Measurements from ENCODE around the gene NECTIN2. TPM values are rescaled to one million over a fixed set of nuclear protein-coding genes. Genes with fewer than 3 reads are reported as not detected.

NECTIN2 gene
- total RNA-seq, 1 donor from 2014 or later: 0.35 TPM

- no peaks in the 10 kb centered on the region for H3K9me3 Mint-ChIP-seq
- ChIA-PET POLR2A (interaction anchor here (0.6 to 1.5 kb wide), 3 partner anchors 35 to 104 kb away, joined by 4 to 8 read pairs (median 4); partner anchors contain the start of gene CLPTM1), CTCF (interaction anchor here (1.0 to 1.7 kb wide), 5 partner anchors 48 to 284 kb away, joined by 3 to 10 read pairs (median 5); no protein-coding TSS in a partner anchor)
- ATAC-seq (ENCODE audit: low read depth) (peak; percentile 68), DNase-seq (peak; percentile 78)
- H3K4me1 Mint-ChIP-seq: peaks cover 18% of the 10 kb centered on the region
- H3K4me3 Mint-ChIP-seq: no peak overlapping the region
- intact Hi-C loops (cut with micrococcal nuclease): loop anchor here (1.0 to 2.0 kb wide), 6 partner anchors 47 to 434 kb away; no protein-coding TSS in a partner anchor
- no peak overlapping the region for H3K27ac Mint-ChIP-seq
- peak; percentile 96 for TF ChIP-seq CTCF (IDR thresholded peaks at IDR 0.05)
- H3K36me3 Mint-ChIP-seq (ENCODE audit: low read depth): peaks cover 39% of the 10 kb centered on the region
- peaks cover 15% of the 10 kb centered on the region for H3K27me3 Mint-ChIP-seq
Measured at GRCh38 chr19:44903602-44904425, 57.7 kb downstream of the NECTIN2 start.

GRCh38 chr19:44904426-44904994 is 58.4 kb downstream of the NECTIN2 start:
- peaks cover 18% of the 10 kb centered on the region for H3K4me1 Mint-ChIP-seq
- CTCF ChIA-PET: interaction anchor here (1.0 to 2.0 kb wide), 6 partner anchors 47 to 199 kb away, joined by 3 to 10 read pairs (median 5); no protein-coding TSS in a partner anchor
- H3K36me3 Mint-ChIP-seq (ENCODE audit: low read depth): peaks cover 37% of the 10 kb centered on the region
- no peak for DNase-seq
- no peak for ATAC-seq (ENCODE audit: low read depth)
- no peak overlapping the region for H3K4me3 Mint-ChIP-seq
- POLR2A ChIA-PET: no interaction called here
- no peak for TF ChIP-seq CTCF (IDR thresholded peaks at IDR 0.05)
- H3K27me3 Mint-ChIP-seq: peaks cover 15% of the 10 kb centered on the region
- no peak overlapping the region for H3K27ac Mint-ChIP-seq
- no peaks in the 10 kb centered on the region for H3K9me3 Mint-ChIP-seq
- intact Hi-C loops (cut with micrococcal nuclease): no loop called here

- peaks cover 18% of the 10 kb centered on the region for H3K4me1 Mint-ChIP-seq
- H3K27me3 Mint-ChIP-seq: peaks cover 15% of the 10 kb centered on the region
- DNase-seq: no peak
- ChIA-PET CTCF (interaction anchor here (0.6 to 2.0 kb wide), 3 partner anchors 46 to 160 kb away, joined by 3 to 7 read pairs (median 3); no protein-coding TSS in a partner anchor), POLR2A (interaction anchor here (0.6 to 1.4 kb wide), 4 partner anchors 49 to 176 kb away, joined by 4 to 7 read pairs (median 5); partner anchors contain the start of gene RELB)
- no peak within 1 kb of the TSS for H3K27ac Mint-ChIP-seq
- H3K9me3 Mint-ChIP-seq: no peaks in the 10 kb centered on the region
- TF ChIP-seq CTCF (IDR thresholded peaks at IDR 0.05): no peak
- intact Hi-C loops (cut with micrococcal nuclease): no loop called here
- H3K4me3 Mint-ChIP-seq: no peak within 1 kb of the TSS
- peak; percentile 18 for ATAC-seq (ENCODE audit: low read depth)
- peaks cover 27% of the 10 kb centered on the region for H3K36me3 Mint-ChIP-seq (ENCODE audit: low read depth)
Measured at GRCh38 chr19:44905437-44906160, 59.5 kb downstream of the NECTIN2 start, which contains the start of gene APOE. Gene APOE (plus strand): TSS chr19:44905796. CDS start chr19:44906625, 829 bp downstream.

- H3K27ac Mint-ChIP-seq: no peak overlapping the region
- H3K27me3 Mint-ChIP-seq: peaks cover 24% of the 10 kb centered on the region
- H3K4me1 Mint-ChIP-seq: peaks cover 18% of the 10 kb centered on the region
- H3K4me3 Mint-ChIP-seq: no peak overlapping the region
- DNase-seq (no peak), ATAC-seq (ENCODE audit: low read depth) (no peak)
- intact Hi-C loops (cut with micrococcal nuclease): no loop called here
- TF ChIP-seq CTCF (IDR thresholded peaks at IDR 0.05): no peak
- POLR2A ChIA-PET: interaction anchor here (0.7 kb wide), 1 partner anchor 17 kb away, joined by 3 read pairs; the partner anchor contains the start of gene TOMM40
- no peaks in the 10 kb centered on the region for H3K9me3 Mint-ChIP-seq
- peaks cover 7% of the 10 kb centered on the region for H3K36me3 Mint-ChIP-seq (ENCODE audit: low read depth)
- CTCF ChIA-PET: no interaction called here
Measured at GRCh38 chr19:44907613-44908012, 61.5 kb downstream of the NECTIN2 start.

All from activated B cell treated with CpG ODN at 0.5 μM for 24 hours (primary cell).